Fibroblast of lung (primary cell): Measurements from ENCODE around the gene ERBB2.

Experiments used
- EZH2 ChIP-seq: IDR thresholded peaks from 2 replicates; pipeline ENCODE4 v1.5.1; 2012; ENCODE audit warnings: low read length, control low read depth, mild to moderate bottlenecking; ENCODE audit errors: missing control alignments
- TF ChIP-seq, protein P1 (sequence below), 2 donors: IDR thresholded peaks in 1 of 2; conservative IDR thresholded peaks in 1 of 2; 1 replicate in 1 of 2; 2 replicates in 1 of 2; pipeline ENCODE4 v1.5.1; 2011 to 2012; ENCODE audit warnings: low read length in 2 of 2, control low read depth in 1 of 2, inconsistent platforms in 1 of 2, low read depth in 1 of 2, mild to moderate bottlenecking in 1 of 2

DNA sequence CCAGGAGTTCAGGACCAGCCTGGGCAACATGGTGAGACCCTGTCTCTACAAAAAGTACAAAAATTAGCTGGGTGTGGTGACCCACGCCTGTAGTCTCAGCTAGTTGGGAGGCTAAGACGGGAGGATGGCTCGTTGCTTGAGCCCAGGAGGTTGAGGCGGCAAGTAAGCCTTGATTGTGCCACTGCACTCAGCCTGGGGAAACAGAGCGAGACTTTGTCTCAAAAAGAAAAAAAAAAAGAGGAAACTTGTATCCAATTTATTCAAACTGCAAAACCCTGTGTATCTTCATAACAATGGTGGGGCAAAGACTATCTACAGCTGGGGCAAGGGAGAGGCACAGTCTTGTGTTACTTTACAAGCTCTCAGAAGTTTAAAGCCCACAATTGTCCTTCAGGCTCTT, 59.3 kb downstream of the ERBB2 start:
- TF ChIP-seq, protein P1, sequence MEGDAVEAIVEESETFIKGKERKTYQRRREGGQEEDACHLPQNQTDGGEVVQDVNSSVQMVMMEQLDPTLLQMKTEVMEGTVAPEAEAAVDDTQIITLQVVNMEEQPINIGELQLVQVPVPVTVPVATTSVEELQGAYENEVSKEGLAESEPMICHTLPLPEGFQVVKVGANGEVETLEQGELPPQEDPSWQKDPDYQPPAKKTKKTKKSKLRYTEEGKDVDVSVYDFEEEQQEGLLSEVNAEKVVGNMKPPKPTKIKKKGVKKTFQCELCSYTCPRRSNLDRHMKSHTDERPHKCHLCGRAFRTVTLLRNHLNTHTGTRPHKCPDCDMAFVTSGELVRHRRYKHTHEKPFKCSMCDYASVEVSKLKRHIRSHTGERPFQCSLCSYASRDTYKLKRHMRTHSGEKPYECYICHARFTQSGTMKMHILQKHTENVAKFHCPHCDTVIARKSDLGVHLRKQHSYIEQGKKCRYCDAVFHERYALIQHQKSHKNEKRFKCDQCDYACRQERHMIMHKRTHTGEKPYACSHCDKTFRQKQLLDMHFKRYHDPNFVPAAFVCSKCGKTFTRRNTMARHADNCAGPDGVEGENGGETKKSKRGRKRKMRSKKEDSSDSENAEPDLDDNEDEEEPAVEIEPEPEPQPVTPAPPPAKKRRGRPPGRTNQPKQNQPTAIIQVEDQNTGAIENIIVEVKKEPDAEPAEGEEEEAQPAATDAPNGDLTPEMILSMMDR (conservative IDR thresholded peaks at IDR 0.05 in 1 of 2, IDR thresholded peaks at IDR 0.05 in 1 of 2; ENCODE audit: low read depth in 1 of 2, low read length in 2 of 2), result no peak
- no peak for TF ChIP-seq EZH2
